ENCODE measurements around the gene A1CF.
"Not testable (repeated sequence)": the region's sequence is repeated elsewhere in the genome, so short reads cannot be mapped to it uniquely, and the experiment has no call there.

The A1CF gene, protein sequence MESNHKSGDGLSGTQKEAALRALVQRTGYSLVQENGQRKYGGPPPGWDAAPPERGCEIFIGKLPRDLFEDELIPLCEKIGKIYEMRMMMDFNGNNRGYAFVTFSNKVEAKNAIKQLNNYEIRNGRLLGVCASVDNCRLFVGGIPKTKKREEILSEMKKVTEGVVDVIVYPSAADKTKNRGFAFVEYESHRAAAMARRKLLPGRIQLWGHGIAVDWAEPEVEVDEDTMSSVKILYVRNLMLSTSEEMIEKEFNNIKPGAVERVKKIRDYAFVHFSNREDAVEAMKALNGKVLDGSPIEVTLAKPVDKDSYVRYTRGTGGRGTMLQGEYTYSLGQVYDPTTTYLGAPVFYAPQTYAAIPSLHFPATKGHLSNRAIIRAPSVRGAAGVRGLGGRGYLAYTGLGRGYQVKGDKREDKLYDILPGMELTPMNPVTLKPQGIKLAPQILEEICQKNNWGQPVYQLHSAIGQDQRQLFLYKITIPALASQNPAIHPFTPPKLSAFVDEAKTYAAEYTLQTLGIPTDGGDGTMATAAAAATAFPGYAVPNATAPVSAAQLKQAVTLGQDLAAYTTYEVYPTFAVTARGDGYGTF

DNA sequence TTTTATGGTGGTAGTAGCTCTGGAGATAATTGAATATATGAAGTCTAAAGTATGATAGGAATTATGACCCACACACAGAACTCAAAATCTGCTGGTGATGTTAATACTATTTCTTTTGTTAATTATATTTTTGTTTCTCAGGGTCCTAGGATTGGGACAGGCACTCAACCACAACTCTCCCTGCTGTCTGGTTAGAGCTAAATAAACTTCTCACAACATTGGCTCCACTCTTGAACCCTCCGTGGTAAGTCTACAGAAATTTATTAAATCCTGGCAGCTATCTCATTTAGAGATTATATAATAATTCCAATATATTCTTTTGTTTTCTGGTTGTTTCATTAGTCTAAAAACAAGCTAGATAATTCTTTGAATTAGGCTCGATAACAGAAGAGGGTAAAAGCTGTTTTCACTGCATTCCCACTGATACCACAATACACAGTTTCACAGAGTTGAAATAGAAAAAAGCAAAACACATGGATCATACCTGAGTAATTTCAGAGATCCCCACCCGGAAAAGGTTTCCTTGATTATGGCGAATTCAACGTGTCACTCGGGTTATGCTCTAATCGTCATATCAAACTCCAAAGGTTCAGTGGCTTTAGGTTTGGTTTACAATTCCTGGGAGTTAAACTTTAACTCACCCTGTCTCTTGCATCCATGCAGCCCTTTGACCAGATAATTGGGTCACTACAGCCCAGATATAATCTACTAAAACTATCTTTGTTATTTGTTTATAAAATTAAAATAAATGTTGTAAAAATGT is at the start of gene A1CF:
Gene A1CF (minus strand): TSS at position 531 of the 763 bp plus-strand sequence. CDS start 25,687 bp downstream, outside the sequence.
- in situ Hi-C loops (cut with MboI; ENCODE audit: low sequenced_read_pairs, unreplicated experiment): no loop called here
- TF ChIP-seq, protein P1, sequence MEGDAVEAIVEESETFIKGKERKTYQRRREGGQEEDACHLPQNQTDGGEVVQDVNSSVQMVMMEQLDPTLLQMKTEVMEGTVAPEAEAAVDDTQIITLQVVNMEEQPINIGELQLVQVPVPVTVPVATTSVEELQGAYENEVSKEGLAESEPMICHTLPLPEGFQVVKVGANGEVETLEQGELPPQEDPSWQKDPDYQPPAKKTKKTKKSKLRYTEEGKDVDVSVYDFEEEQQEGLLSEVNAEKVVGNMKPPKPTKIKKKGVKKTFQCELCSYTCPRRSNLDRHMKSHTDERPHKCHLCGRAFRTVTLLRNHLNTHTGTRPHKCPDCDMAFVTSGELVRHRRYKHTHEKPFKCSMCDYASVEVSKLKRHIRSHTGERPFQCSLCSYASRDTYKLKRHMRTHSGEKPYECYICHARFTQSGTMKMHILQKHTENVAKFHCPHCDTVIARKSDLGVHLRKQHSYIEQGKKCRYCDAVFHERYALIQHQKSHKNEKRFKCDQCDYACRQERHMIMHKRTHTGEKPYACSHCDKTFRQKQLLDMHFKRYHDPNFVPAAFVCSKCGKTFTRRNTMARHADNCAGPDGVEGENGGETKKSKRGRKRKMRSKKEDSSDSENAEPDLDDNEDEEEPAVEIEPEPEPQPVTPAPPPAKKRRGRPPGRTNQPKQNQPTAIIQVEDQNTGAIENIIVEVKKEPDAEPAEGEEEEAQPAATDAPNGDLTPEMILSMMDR (IDR thresholded peaks at IDR 0.05; ENCODE audit: borderline replicate concordance, control extremely low read depth, extremely low read depth, insufficient read depth, missing control alignments): no peak
- DNase-seq (ENCODE audit: low spot score): no peak

DNA sequence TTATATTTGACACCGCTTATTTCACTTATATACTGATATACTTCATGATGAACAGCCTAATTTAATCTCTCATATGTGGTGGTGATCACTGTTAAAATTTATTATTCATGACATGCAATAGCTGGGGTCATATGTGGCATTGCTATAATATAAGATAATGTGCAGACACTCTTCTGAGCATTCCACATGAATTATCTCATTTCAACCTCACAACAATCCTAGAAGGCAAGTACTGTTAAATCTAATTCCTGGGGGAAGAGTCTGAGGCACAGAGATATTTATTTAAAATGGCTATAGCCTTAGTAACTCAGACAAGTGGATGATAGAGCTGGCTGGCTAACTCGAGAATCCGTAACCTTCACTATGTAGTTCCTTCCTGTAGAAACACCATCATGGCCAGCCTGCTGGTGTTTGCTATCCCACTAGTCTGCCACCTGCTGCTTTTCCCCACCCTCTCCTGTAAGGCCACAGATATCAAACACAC is 46.6 kb upstream of the A1CF start:
- DNase-seq (ENCODE audit: low spot score): no peak
- in situ Hi-C loops (cut with MboI; ENCODE audit: low sequenced_read_pairs, unreplicated experiment): no loop called here
- TF ChIP-seq, protein P1 (IDR thresholded peaks at IDR 0.05; ENCODE audit: borderline replicate concordance, control extremely low read depth, extremely low read depth, insufficient read depth, missing control alignments): no peak

DNA sequence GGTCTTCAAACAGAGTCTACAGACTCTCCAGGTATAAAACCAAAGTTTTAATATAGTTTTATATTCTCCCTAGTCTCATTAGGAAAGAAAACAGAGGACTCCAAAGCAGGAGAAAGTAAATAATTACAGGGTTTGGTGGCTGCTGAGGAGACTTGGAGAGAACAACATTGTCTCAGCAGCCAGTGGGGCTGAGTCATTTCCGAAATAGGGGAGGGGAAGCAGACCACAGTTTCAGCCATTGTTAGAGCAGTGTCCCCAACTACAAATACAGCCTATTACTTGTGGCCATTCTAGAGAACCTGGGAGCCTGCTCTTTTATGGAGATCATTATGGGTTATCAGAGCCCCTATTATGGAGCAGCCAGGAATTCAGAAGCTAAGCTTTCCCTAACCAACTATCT is 44.2 kb upstream of the A1CF start:
- no peak for DNase-seq (ENCODE audit: low spot score)
- in situ Hi-C loops (cut with MboI; ENCODE audit: low sequenced_read_pairs, unreplicated experiment): no loop called here

DNA sequence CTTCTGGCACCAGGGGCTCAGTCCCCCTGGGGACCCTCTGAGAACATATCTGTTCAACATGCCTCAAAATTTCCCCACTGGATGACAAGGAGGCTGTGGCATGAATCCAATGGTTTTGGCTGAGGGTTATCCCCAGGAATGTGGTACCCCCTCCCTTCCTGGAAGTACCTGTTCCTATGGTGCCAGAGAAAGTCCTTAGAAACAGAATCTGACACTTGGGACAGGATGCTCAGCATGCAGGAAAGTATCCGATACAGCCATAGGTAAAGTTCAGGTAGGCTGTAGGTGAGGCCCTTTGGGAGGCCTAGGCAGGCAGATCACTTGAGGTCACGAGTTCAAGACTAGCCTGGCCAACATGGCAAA is 42.7 kb upstream of the A1CF start:
- TF ChIP-seq, protein P1 (IDR thresholded peaks at IDR 0.05; ENCODE audit: borderline replicate concordance, control extremely low read depth, extremely low read depth, insufficient read depth, missing control alignments): no peak
- in situ Hi-C loops (cut with MboI; ENCODE audit: low sequenced_read_pairs, unreplicated experiment): no loop called here
- DNase-seq (ENCODE audit: low spot score): no peak

More for the DNA sequence above, 44.2 kb upstream of the A1CF start:
- TF ChIP-seq, protein P1 (IDR thresholded peaks at IDR 0.05; ENCODE audit: borderline replicate concordance, control extremely low read depth, extremely low read depth, insufficient read depth, missing control alignments): no peak

DNA sequence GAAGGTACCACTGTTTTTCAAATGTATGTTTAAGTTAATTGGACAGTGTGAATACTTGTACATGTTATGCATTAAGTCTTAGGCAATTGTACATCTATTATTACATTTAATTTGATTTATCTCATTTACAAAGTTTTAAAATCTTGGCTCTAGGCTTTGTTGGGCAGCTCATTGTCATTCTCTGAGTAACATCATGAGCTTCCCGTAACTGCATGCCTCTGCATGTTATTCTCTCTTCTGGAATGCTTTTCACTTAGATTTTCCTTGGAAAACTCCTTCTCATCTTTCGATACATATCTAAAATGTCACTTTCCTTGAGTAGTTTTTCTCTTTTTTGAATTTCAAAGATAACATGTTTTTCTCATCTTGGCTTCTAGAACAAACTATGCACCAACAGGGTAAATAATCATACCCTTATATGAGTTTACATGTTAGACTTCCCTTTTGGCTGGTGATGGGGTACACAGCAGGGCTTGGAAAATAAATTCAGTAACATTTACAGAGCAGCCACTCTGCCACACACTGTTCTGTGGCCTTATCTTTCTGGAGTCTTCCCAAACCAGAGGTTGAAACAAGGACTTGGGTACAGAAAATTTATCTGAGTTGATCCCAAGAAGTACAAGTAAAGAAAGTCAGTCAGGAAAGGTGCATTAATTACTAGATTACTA is 42.2 kb upstream of the A1CF start:
- TF ChIP-seq, protein P1 (IDR thresholded peaks at IDR 0.05; ENCODE audit: borderline replicate concordance, control extremely low read depth, extremely low read depth, insufficient read depth, missing control alignments): no peak
- DNase-seq (ENCODE audit: low spot score): no peak
- in situ Hi-C loops (cut with MboI; ENCODE audit: low sequenced_read_pairs, unreplicated experiment): no loop called here

DNA sequence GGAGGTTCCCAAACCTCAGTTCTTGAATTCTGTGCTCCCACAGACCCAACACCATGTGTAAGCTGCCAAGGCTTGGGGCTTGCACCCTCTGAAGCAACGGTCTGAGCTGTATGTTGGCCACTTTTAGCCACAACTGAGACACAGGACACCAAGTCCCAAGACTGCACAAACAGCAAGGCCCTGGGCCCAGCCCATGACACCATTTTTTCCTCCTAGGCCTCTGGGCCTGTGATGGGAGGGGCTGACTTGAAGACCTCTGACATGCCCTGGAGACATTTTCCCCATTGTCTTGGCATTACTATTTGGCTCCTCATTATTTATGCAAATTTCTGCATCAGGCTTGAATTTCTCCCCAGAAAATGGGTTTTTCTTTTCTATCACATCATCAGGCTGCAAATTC is 38.0 kb upstream of the A1CF start:
- DNase-seq (ENCODE audit: low spot score); in situ Hi-C loops (cut with MboI; ENCODE audit: low sequenced_read_pairs, unreplicated experiment): not testable (repeated sequence)

All from GM13976 (cell line).